Stimulated activated CD8-positive, alpha-beta memory T cell treated with anti-CD3 and anti-CD28 coated beads, Interleukin-15, amount 100 ng/mL, for 4 hours (primary cell): ENCODE data around the gene FARP2.
"Not testable (repeated sequence)": the region's sequence is repeated elsewhere in the genome, so short reads cannot be mapped to it uniquely, and the experiment has no call there.

ENCODE experiments used
- DNase-seq, 2 donors: peaks; one replicate each; pipeline ENCODE4 v3.0.0-alpha.2; 2020; ENCODE audit warnings: low read depth in 2 of 2

Gene FARP2

DNA sequence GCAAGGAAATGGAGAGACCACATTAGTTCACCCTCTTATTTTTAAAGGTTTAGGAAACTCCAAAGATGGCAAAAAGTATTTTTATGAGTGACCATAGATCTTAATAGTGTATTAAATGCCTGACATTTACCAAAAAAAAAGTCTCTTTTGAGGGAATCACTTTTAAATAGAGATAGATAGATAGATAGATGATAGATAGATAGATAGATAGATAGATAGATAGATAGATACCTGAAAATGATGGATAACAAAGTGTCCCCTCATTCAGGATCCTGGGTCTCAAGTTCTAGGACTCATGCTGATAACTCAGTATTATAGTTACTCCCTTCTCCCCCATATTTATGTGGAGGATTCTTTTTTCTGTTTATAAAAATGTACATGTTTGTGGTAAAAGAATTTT is 52.8 kb downstream of the FARP2 start:
- DNase-seq = no peak

GRCh38 chr2:241410739-241411176 is 54.7 kb downstream of the FARP2 start:
- DNase-seq = no peak

DNA sequence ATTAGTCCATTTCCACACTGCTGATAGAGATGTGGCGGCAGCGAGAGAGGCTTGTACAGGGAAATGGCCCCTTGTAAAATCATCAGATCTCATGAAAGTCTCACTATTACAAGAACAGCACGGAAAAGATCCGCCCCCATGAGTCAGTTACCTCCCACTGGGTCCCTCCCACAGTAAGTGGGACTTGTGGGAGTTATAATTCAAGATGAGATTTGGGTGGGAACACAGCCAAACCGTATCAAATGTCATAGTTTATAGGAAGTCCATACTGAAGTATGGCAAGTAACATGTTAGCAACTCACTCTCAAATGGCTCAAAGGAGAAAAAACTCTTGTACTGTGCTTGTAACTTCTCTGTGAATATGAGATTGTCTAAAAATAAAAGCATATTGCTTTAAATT is 56.1 kb downstream of the FARP2 start:
- no peak for DNase-seq

GRCh38 chr2:241413501-241413900 is 57.4 kb downstream of the FARP2 start:
- not testable (repeated sequence) for DNase-seq

- DNase-seq = no peak
Observed at GRCh38 chr2:241413929-241414580, 58.0 kb downstream of the FARP2 start.

DNA sequence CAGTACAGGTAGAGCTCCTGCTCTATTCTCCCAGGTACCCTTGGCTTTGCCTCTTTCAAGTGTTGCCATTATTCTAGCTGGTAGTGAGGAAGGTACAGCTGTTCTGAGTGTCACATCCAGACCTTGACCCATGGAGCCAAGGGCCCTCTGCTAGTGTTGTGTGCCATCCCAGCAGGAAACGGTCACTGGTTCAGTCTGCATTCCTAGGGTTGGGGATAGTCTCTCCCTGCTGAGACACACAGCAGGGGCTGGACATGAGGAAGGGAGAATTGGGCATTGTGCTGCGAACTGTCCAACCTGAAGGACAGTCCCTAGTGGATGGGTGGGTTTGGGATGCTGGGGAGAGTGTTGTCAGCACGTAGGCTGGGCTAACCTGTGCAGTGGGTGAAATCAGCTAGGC is 59.1 kb downstream of the FARP2 start:
- DNase-seq = no peak

- no peak for DNase-seq
Observed at GRCh38 chr2:241417626-241418025, 61.5 kb downstream of the FARP2 start.

- no peak for DNase-seq
Observed at GRCh38 chr2:241421330-241421729, 65.2 kb downstream of the FARP2 start.

DNA sequence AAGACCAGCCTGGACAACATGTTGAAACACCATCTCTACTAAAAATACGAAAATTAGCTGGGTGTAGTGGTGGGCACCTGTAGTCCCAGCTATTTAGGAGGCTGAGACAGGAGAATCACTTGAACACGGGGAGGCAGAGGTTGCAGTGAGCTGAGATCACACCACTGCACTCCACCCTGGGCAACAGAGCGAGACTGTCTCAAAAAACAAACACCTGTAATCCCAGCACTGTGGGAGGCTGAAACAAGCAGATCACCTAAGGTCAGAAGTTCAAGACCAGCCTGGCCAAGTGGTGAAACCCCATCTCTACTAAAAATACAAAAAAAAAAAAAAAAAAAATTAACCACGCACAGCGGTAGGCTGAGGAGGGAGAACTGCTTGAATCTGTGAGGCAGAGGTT is 65.9 kb downstream of the FARP2 start:
- not testable (repeated sequence) for DNase-seq

GRCh38 chr2:241422350-241422749 is 66.3 kb downstream of the FARP2 start:
- DNase-seq = no peak

DNA sequence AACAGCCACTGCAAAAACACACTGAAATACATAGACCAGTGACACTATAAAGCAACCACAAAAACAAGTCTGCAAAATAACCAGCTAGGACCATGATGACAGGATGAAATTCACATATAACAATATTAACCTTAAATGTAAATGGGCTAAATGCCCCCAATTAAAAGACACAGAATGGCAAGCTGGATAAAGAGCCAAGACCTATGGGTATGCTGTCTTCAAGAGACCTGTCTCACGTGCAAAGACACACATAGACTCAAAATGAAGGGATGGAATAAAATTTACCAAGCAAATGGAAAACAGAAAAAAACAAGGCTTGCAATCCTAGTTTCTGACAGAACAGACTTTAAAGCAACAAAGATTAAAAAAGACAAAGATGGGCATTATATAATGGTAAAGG is 67.4 kb downstream of the FARP2 start:
- not testable (repeated sequence) for DNase-seq

DNA sequence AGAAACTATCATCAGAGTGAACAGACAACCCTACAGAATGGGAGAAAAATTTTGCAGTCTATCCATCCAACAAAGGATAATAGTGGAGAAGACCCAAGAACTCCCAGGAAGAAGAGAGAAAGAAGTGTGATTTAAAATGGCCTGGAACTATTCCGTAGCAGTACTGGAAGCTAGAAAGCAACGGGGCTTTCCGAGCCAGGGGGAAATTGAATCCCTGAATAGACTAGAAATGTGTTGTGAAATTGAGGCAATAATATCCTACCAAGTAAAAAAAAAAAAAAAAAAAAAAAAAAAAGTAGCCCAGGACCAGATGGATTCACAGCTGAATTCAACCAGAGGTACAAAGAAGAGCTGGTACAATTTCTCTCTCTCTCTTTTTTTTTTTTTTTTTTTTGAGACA is 69.3 kb downstream of the FARP2 start:
- no peak for DNase-seq

DNA sequence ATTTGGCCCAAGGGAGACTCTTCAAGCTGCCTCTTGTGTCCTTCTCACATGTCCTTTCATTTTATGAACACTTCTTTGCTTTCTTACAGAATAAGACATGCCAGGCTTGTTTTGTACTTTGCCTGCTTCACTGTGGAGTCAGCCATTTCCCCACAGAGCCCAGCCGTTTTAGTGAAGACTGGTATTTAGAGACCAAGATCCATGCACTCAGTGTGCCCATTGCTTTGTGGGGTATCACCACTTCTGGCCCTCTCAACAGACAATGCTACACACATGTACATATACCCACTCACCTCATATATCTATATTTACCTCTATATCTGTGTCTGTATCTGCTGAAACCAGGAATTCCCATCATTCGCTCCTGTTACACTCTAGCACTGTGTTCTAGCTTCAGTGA is 74.1 kb downstream of the FARP2 start:
- DNase-seq = no peak

DNA sequence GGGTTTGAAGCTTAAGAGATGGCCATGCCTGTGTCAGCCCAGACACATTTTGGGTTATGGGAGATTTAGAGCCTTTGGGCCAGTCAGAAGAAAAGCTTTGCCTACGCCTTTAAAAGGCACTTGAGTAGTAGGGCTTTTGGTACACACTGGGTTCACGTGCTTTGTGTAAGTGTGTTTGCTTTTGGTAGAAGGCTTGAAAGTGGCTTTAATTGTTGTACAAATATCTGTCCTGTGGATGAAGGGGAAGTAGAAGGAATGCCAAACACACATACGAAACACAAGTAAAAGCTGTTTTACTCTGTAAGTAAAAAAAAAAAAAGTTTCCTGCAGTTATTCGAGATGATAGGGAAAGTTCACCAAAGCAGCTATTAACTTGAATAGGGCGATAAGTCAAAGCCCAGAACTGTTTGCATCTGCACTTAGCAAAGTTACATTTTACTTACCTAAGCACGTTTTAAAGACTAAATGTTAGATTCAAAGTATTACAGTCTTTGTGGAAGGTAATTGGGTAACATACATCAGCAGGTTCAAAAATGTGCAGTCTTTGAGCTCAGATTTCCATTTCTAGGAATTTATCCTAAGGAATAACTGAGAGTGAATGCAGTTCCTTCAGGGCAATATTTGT is 76.9 kb downstream of the FARP2 start:
- no peak for DNase-seq

DNA sequence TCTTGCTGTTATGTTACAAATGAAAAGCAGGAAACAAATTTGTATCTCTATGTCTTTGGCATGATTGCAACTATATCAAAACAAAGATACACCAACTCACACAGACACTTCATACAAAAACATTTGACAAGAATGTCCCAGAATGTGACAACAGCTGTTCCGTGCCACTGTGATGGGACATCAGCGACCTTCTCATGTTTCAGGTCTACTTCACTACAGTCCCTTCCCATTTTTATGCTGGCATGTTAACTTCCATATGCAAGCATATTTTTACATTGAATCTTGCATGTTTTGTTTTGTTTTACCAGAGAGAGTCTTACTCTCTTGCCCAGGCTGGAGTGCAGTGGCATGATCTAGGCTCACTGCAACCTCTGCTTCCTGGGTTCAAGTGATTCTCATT is 81.1 kb downstream of the FARP2 start:
- DNase-seq = no peak

DNA sequence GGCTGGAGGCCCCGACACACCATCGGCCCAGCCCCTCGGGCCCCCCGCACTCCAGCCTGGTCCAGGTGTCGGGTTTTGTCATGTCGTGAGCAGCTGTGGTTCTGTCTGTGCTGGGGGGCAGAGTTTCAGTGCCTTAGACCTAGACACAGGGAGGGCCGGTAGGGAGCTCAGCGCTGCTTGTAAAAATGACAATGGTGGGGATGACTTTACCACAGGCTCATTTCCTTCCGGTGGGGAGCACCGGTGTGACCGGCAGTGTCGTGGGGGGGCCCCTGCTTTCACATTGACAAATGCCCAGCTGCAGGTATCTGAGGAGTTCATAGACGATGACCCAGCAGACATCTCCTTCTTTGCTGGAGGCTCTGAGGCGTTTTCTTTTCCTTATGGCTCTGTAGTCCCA is 85.4 kb downstream of the FARP2 start:
- DNase-seq = no peak

- DNase-seq = peak; percentile 70 to 81
Observed at GRCh38 chr2:241443486-241444223, 87.6 kb downstream of the FARP2 start.

DNA sequence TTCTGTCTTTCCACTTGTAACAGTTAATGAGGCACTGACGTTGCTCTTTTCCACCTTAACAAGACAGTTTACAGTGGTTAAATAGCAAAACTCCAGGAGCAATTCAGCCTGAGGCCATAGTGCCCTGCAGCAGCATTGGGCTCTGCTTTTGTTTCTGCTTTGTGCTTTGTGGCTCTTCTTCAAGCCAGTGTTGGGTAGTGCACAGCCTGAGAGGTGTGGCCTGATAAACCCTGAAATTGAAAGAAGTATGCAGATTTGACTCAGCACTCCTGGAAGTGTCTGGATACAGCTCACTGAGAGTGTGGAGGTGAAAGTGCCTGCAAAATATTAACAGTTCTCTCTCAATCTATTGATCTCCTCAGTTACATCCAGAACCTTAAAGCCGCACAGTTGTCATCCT is 89.3 kb downstream of the FARP2 start:
- DNase-seq = no peak

GRCh38 chr2:241450092-241450491 is 94.0 kb downstream of the FARP2 start:
- DNase-seq = not testable (repeated sequence)

GRCh38 chr2:241451840-241452506 is 95.9 kb downstream of the FARP2 start:
- DNase-seq = no peak

DNA sequence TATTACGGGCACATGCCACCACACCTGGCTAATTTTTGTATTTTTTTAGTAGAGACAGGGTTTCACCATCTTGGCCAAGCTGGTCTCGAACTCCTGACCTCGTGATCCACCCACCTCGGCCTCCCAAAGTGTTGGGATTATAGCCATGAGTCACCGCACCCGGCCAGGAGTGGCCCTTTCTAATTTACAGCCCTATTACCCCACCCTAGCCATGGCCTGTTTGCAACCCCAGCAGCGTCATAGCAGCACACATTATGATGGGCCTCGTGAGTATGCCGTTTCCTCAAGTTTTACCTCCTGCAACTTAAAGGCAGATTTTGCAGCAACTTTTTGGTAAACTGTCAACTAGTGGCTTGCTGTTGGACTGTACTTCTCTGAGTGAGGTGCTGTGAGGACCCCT is 97.8 kb downstream of the FARP2 start:
- DNase-seq = not testable (repeated sequence)

DNA sequence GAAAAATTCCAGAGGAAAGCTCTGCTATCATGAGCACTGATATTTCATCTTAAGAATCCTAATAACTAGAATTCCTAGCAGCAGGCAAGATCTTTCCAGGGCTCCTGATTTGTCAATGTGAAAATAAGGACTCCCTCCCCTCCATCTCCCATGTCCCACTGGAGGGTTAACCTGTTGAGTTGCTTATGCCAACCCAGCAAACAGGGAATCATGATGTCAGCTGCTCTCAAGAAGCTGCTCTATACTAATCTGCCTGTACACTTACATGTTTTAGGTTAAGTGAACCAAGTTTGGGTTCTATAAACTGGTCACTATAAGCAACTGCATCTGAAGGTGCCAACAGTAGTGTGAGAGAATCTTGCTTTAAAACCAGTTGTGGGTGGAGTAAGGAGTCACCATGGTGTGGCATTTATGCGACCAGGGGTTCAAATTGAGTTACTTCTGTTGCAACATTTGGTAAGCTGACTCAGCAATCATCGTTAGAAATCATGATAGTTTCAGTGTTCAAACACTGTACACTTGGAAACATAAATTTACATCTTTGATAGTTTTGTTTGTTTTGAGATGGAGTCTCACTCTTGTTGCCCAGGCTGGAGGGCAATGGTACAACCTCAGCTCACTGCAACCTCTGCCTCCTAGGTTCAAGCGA is 98.9 kb downstream of the FARP2 start:
- no peak for DNase-seq
